Neutrophil (primary cell): ENCODE results near the gene POLK.
"Not testable (repeated sequence)": the region's sequence is repeated elsewhere in the genome, so short reads cannot be mapped to it uniquely, and the experiment has no call there.

Experiments
- H3K27ac ChIP-seq: fragments of 200-600 bp; sonication (generic); 2 replicates; pipeline ENCODE4 v1.5.1; 2016; ENCODE audit warnings: mild to moderate bottlenecking, moderate library complexity
- H3K27me3 ChIP-seq: fragments of 200-600 bp; sonication (generic); 2 replicates; pipeline ENCODE4 v1.6.0; 2016; ENCODE audit warnings: mild to moderate bottlenecking
- H3K36me3 ChIP-seq: fragments of 200-600 bp; sonication (generic); 2 replicates; pipeline ENCODE4 v1.5.1; 2017
- H3K4me1 ChIP-seq, 2 experiments: fragments of 200-600 bp in 1 of 2; sonication (generic) in 1 of 2; 1 replicate in 1 of 2; 2 replicates in 1 of 2; pipeline versions ENCODE4 v1.5.1 to v1.6.1; 2013 to 2016; ENCODE audit warnings: low read depth in 1 of 2, low read length in 1 of 2, mild to moderate bottlenecking in 1 of 2, moderate library complexity in 1 of 2; ENCODE audit not compliant: control insufficient read depth in 1 of 2, insufficient read depth in 1 of 2
- H3K4me3 ChIP-seq, 2 experiments: fragments of 200-600 bp in 1 of 2; sonication (generic) in 1 of 2; 1 replicate in 1 of 2; 2 replicates in 1 of 2; pipeline ENCODE4 v1.5.1; 2013 to 2016; ENCODE audit warnings: low read depth in 1 of 2, low read length in 1 of 2, mild to moderate bottlenecking in 1 of 2, moderate library complexity in 1 of 2
- H3K9me3 ChIP-seq: fragments of 200-600 bp; sonication (generic); 2 replicates; pipeline ENCODE4 v1.5.1; 2016
- TF ChIP-seq, protein P1 (sequence below): fragments of 200-600 bp; sonication (generic); IDR thresholded peaks from 2 replicates; pipeline ENCODE4 v1.5.1; 2016; ENCODE audit warnings: antibody characterized with exemption

The POLK gene

DNA sequence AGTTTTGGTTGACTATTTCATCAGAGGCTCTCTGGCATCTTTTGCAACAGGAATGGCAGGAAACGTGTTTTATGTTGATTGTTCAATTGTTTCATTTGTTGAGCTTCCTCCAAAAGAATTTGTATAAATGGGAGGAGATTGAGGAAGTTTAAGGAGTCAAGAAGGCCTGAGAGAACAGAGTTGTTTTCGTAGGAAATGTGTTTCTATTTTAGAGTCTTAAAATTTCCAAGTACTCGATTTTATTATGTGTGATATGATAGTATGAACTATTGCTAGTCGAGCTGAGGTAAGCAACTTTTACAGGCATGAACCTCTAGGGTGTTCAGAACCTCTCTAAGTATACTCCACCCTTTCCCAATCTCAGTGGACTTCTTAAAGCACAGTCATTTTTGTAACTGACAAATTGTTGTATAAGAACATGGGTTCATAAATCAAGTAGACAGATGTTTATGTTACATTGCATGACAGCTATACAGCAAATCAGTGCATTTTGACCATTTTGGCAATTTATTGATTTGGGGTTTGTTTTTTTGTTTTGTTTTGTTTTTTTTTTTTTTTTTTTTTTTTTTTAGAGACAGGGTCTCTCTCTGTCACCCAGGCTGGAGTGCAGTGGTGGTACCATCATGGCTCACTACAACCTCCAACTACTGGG is 47.4 kb downstream of the POLK start:
- peak overlapping the region; percentile 74 for H3K27ac ChIP-seq
- H3K4me1 ChIP-seq, result peaks cover 23 to 30% of the 10 kb centered on the region in 2 experiments
- H3K27me3 ChIP-seq, result no peaks in the 10 kb centered on the region
- TF ChIP-seq, protein P1, sequence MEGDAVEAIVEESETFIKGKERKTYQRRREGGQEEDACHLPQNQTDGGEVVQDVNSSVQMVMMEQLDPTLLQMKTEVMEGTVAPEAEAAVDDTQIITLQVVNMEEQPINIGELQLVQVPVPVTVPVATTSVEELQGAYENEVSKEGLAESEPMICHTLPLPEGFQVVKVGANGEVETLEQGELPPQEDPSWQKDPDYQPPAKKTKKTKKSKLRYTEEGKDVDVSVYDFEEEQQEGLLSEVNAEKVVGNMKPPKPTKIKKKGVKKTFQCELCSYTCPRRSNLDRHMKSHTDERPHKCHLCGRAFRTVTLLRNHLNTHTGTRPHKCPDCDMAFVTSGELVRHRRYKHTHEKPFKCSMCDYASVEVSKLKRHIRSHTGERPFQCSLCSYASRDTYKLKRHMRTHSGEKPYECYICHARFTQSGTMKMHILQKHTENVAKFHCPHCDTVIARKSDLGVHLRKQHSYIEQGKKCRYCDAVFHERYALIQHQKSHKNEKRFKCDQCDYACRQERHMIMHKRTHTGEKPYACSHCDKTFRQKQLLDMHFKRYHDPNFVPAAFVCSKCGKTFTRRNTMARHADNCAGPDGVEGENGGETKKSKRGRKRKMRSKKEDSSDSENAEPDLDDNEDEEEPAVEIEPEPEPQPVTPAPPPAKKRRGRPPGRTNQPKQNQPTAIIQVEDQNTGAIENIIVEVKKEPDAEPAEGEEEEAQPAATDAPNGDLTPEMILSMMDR, result no peak
- H3K9me3 ChIP-seq, result no peaks in the 10 kb centered on the region
- peaks cover 3% of the 10 kb centered on the region for H3K36me3 ChIP-seq
- H3K4me3 ChIP-seq, result no peak overlapping the region

GRCh38 chr5:75560655-75561054 is 49.0 kb downstream of the POLK start:
- not testable (repeated sequence) for H3K27ac ChIP-seq, H3K36me3 ChIP-seq, H3K27me3 ChIP-seq, H3K4me3 ChIP-seq, H3K9me3 ChIP-seq
- peaks cover 23 to 30% of the 10 kb centered on the region in 2 experiments for H3K4me1 ChIP-seq

- not testable (repeated sequence) for H3K4me3 ChIP-seq, H3K27me3 ChIP-seq, H3K9me3 ChIP-seq, H3K27ac ChIP-seq, H3K4me1 ChIP-seq, H3K36me3 ChIP-seq
These were observed 54.5 kb downstream of the POLK start for GRCh38 chr5:75565991-75566709.

- H3K27ac ChIP-seq, result no peak overlapping the region
- H3K4me1 ChIP-seq, result no peaks in the 10 kb centered on the region
- TF ChIP-seq, protein P1, result no peak
- no peak overlapping the region for H3K4me3 ChIP-seq
- no peaks in the 10 kb centered on the region for H3K9me3 ChIP-seq
- peaks cover 8% of the 10 kb centered on the region for H3K36me3 ChIP-seq
- H3K27me3 ChIP-seq, result no peaks in the 10 kb centered on the region
These were observed 55.1 kb downstream of the POLK start for GRCh38 chr5:75566710-75567309.

DNA sequence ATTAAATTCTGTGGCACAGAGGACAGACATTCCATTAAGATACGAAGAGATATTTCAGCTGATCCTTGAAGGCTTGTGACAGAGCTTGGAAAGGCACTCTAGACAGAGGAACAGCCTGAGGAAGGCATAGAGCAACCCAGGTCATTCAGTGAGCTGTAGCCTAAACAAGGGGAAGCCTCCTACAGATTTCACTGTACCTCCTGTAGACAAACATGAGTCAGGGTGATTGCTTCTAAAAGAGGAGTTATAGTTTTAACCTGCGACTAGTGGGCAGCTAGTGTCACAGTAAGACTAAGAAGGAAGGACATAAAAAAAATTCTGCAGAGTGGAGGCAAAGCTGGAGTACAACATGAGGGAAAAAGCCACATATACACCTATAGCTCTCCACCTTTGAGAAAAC is 56.0 kb downstream of the POLK start:
- Histone ChIP-seq H3K4me1 (no peaks in the 10 kb centered on the region), H3K27me3 (no peaks in the 10 kb centered on the region), H3K4me3 (no peak overlapping the region), H3K9me3 (no peaks in the 10 kb centered on the region), H3K36me3 (peaks cover 8% of the 10 kb centered on the region), H3K27ac (no peak overlapping the region)
- TF ChIP-seq, protein P1, result no peak

DNA sequence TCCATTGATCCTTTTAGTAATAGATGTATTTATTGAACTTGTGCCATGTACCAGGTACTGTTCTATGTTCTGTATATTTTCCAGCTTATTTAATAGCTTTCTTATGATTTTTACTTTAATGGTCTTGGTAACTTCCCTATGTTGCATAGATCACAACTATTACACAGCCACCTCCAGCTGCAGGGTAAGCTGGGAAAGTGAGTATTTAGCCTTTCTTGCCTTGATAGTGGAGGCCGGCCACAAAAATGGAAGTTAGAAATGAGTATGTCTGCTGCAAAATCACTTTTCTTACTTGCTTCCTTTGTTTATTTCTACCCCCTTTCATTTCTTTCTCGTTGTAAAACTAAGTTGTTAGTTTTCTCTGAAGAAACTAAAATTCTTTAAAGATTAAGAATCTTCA is 56.5 kb downstream of the POLK start:
- no peaks in the 10 kb centered on the region for H3K4me1 ChIP-seq
- H3K4me3 ChIP-seq, result no peak overlapping the region
- peaks cover 9% of the 10 kb centered on the region for H3K36me3 ChIP-seq
- TF ChIP-seq, protein P1, result no peak
- no peak overlapping the region for H3K27ac ChIP-seq
- no peaks in the 10 kb centered on the region for H3K9me3 ChIP-seq
- H3K27me3 ChIP-seq, result no peaks in the 10 kb centered on the region
